Thyroid gland (tissue), 4 donors: ENCODE data around the gene CAP1. TPM values are rescaled to one million over a fixed set of nuclear protein-coding genes. Genes with fewer than 3 reads are reported as not detected.
"Not testable (repeated sequence)": the region's sequence is repeated elsewhere in the genome, so short reads cannot be mapped to it uniquely, and the experiment has no call there.

Experiments
- DNase-seq, 2 donors: peaks; one replicate each; pipeline ENCODE4 v3.0.0-alpha.2; 2019
- H3K27ac ChIP-seq, 3 donors: fragments of 200-600 bp; sonication (generic); 1 replicate in 2 of 3; 2 replicates in 1 of 3; pipeline ENCODE4 v1.5.1; 2016 to 2019; ENCODE audit warnings: mild to moderate bottlenecking in 1 of 3, moderate library complexity in 1 of 3
- H3K27me3 ChIP-seq: fragments of 200-600 bp; sonication (generic); one replicate; pipeline ENCODE4 v1.5.1; 2019
- H3K36me3 ChIP-seq, 2 donors: fragments of 200-600 bp; sonication (generic); one replicate each; pipeline ENCODE4 v1.5.1; 2016 to 2019
- H3K4me1 ChIP-seq, 2 donors: fragments of 200-600 bp; sonication (generic); one replicate each; pipeline ENCODE4 v1.5.1; 2017 to 2019
- H3K4me3 ChIP-seq, 3 donors: fragments of 200-600 bp; sonication (generic); replicated peaks in 1 of 3; 1 replicate in 2 of 3; 2 replicates in 1 of 3; pipeline ENCODE4 v1.5.1; 2016; ENCODE audit warnings: mild to moderate bottlenecking in 1 of 3
- H3K9me3 ChIP-seq: fragments of 200-600 bp; sonication (generic); one replicate; pipeline ENCODE4 v1.5.1; 2017
- POLR2A ChIP-seq, 2 donors: fragments of 450-650 bp; IDR thresholded peaks; one replicate each; pipeline ENCODE4 v1.6.1; 2017; ENCODE audit warnings: antibody characterized with exemption in 2 of 2, mild to moderate bottlenecking in 2 of 2, moderate library complexity in 1 of 2
- WGBS, 2 donors: methylation state at CpG; one replicate each; pipeline ENCODE4 v1.1.5; 2017; 5-methylcytosine and 5-hydroxymethylcytosine counted together
- intact Hi-C: fragments of 100-400 bp; cut with DNase I; formaldehyde crosslinking; loops from one replicate; pipeline ENCODE4 v1.15.1; 2023
- total RNA-seq, 4 donors: library from RNA; depleted of rRNA; stranded (reverse); fragments of >200 nt; gene quantifications; one replicate each; pipeline ENCODE4 v1.2.3, GENCODE V29; 2016
- TF ChIP-seq, protein P1 (sequence below), 6 experiments: fragments of 200-600 bp in 3 of 6; fragments of 450-650 bp in 3 of 6; sonication (generic) in 3 of 6; IDR thresholded peaks; one replicate each; pipeline ENCODE4 v1.5.1; 2016 to 2019; ENCODE audit warnings: antibody characterized with exemption in 6 of 6, mild to moderate bottlenecking in 2 of 6, inconsistent platforms in 1 of 6, moderate library complexity in 1 of 6

Gene CAP1
- total RNA-seq, 4 donors from 2014 or later = 204 to 247 (median 227) TPM

DNA sequence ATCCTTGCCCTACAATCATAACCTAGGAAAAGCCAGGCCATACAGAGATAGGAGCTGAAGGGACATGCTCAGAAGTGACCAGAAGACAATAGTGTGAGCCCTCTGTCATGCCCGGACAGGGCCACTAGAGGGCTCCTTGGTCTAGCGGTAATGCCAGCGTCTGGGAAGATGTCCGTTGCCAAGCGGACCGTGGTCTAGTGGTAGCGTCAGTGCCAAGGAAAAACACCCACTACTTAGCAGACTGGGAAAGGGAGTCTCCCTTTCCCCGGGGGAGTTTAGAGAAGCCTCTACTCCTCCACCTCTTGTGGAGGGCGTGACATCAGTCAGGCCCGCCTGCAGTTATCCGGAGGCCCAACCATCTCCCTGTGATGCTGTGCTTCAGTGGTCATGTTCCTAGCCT, 44.2 kb downstream of the CAP1 start:
- not testable (repeated sequence) for H3K4me1 ChIP-seq, H3K36me3 ChIP-seq, H3K4me3 ChIP-seq, H3K27me3 ChIP-seq, H3K9me3 ChIP-seq
- 4 to 7% methylated on average over 11 of the region's 11 CpGs for WGBS, 2 donors
- H3K27ac ChIP-seq = peak overlapping the region in 1 of 3 donors; percentile 10
- DNase-seq = peak; percentile 92
- intact Hi-C loops = loop anchor here (5.0 kb wide), 1 partner anchor 253 kb away; no protein-coding TSS in a partner anchor
- TF ChIP-seq, protein P1, sequence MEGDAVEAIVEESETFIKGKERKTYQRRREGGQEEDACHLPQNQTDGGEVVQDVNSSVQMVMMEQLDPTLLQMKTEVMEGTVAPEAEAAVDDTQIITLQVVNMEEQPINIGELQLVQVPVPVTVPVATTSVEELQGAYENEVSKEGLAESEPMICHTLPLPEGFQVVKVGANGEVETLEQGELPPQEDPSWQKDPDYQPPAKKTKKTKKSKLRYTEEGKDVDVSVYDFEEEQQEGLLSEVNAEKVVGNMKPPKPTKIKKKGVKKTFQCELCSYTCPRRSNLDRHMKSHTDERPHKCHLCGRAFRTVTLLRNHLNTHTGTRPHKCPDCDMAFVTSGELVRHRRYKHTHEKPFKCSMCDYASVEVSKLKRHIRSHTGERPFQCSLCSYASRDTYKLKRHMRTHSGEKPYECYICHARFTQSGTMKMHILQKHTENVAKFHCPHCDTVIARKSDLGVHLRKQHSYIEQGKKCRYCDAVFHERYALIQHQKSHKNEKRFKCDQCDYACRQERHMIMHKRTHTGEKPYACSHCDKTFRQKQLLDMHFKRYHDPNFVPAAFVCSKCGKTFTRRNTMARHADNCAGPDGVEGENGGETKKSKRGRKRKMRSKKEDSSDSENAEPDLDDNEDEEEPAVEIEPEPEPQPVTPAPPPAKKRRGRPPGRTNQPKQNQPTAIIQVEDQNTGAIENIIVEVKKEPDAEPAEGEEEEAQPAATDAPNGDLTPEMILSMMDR (IDR thresholded peaks at IDR 0.05) = peak; percentile 48 to 75 (median 62)

DNA sequence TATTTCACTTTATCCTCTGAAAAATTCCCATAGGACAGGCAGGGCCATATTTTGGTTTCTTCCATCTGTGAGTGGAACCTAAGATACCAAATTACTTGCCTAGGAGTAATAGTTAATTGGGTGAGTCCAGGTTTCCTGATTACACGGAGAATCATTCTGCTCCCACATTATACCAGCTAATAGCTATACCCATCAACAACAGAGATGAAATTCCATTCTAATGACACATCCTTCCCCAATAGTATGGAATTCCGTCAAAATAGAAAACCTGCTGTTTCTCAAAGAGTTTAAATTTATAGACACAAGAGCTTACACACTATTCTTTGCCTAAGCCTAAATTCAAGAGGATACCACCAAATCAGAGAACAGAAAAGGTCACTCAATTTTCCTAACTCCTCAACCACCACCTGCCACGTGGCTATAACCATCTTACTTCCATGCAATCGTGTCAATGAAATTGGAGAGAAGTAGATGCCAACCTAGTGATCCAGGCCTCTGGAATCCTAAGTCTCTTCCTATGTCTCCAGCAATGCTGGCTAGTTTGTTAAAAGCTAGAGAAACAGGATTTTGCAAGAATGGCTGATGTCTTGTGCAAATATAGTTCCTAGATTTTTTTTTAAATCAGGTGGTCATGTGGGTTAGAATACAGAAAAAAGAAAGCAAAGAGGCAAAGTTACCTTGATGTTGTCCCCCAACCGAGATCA, 50.3 kb downstream of the CAP1 start:
- intact Hi-C loops = no loop called here
- no peak overlapping the region for H3K4me3 ChIP-seq
- no peak for DNase-seq
- TF ChIP-seq POLR2A (IDR thresholded peaks at IDR 0.05) = no peak
- TF ChIP-seq, protein P1 (IDR thresholded peaks at IDR 0.05) = no peak
- no peak overlapping the region for H3K27ac ChIP-seq
- WGBS, 2 donors = 89 to 97% methylated on average over 5 of the region's 5 CpGs
- H3K9me3 ChIP-seq = no peaks in the 10 kb centered on the region
- peaks cover 5 to 20% of the 10 kb centered on the region in 2 donors for H3K36me3 ChIP-seq
- H3K27me3 ChIP-seq = no peaks in the 10 kb centered on the region
- H3K4me1 ChIP-seq = no peaks in the 10 kb centered on the region

DNA sequence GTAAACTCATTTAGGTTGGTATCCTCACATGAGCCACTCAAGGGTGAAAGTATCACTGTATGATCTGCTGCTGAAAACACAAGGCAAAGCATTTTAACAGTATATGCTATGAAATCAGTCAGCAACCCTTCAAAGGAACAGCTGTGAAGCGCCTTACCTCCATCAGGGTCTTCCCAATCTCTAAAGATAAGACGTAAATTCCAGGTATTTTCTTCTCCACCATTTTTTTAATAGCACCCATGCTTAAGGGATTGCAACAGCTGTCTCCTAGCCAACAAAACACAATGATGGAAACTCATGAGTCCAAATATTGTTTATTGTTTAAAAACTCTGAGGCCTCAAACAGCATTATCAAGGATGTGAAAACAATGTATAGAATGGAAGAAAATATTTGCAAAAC, 51.7 kb downstream of the CAP1 start:
- Histone ChIP-seq H3K27me3 (no peaks in the 10 kb centered on the region), H3K4me1 (peaks cover 1 to 4% of the 10 kb centered on the region in 2 donors), H3K27ac (no peak overlapping the region), H3K9me3 (no peaks in the 10 kb centered on the region), H3K4me3 (no peak overlapping the region), H3K36me3 (peaks cover 5 to 20% of the 10 kb centered on the region in 2 donors)
- DNase-seq = no peak
- TF ChIP-seq, protein P1 (IDR thresholded peaks at IDR 0.05) = no peak
- no peak for TF ChIP-seq POLR2A (IDR thresholded peaks at IDR 0.05)
- intact Hi-C loops = no loop called here
- WGBS, 2 donors = 94 to 97% methylated on average over 2 of the region's 2 CpGs

DNA sequence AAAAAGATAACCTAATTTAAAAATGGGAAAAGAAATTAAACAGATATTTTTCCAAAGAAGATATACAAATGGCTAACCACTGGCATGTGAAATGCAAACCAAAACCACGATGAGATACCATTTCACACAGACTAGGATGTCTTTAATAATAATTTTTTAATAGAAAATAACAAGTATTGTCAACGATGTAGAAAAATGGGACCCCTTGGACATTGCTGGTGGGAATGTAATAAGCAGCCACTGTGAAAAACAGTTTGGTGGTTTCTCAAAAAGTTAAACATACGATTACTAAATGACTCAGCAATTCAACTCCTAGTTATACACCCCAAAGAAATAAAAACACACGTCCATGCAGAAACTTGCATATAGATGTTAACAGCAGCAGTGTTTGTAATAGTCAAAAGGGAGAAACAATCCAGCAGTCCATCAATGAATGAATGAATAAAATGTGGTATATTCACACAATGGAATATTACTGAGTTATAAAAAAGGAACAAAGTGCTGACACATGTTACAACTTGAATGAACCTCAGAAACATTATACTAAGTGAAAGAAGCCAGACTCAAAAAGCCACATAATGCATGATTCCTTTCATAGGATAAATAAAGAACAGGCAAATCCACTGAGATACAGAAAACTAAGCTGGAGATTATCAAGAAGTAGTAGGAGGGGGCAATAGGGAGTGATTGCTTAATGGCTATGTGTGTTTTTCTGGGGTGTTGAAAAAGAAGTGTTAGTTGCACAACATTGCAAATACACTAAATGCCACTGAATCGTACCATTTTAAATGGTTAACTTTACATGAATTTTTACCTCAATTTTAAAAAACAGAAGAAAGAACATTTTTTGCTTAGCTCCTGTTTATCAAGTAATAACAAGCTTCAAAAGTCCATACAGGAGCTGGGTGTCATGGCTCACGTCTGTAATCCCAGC, 52.4 kb downstream of the CAP1 start:
- Histone ChIP-seq H3K9me3 (no peaks in the 10 kb centered on the region), H3K27me3 (no peaks in the 10 kb centered on the region), H3K27ac (no peak overlapping the region), H3K36me3 (peaks cover 5 to 19% of the 10 kb centered on the region in 2 donors), H3K4me1 (peaks cover 5 to 9% of the 10 kb centered on the region in 2 donors), H3K4me3 (no peak overlapping the region)
- intact Hi-C loops = no loop called here
- no peak for TF ChIP-seq POLR2A (IDR thresholded peaks at IDR 0.05)
- TF ChIP-seq, protein P1 (IDR thresholded peaks at IDR 0.05) = no peak
- WGBS, 2 donors = 72 to 74% methylated on average over 6 of the region's 6 CpGs
- DNase-seq = no peak
